GM12864 (cell line): ENCODE results near the gene DOCK3.
A peak's percentile ranks its signal among the peaks of the same experiment; 100 is the strongest.

Experiments
- DNase-seq: peaks from one replicate; pipeline ENCODE4 v3.0.0-alpha.2; 2011; ENCODE audit warnings: low read depth
- H3K4me3 ChIP-seq: 2 replicates; pipeline ENCODE4 v1.5.1; 2011; ENCODE audit warnings: mild to moderate bottlenecking, low read depth, low read length, control low read depth
- CTCF ChIP-seq: IDR thresholded peaks from 2 replicates; pipeline ENCODE4 v1.5.1; 2011; ENCODE audit warnings: low read depth, mild to moderate bottlenecking, moderate library complexity, low read length, control low read depth, inconsistent platforms; ENCODE audit errors: missing control alignments

The DOCK3 gene, protein sequence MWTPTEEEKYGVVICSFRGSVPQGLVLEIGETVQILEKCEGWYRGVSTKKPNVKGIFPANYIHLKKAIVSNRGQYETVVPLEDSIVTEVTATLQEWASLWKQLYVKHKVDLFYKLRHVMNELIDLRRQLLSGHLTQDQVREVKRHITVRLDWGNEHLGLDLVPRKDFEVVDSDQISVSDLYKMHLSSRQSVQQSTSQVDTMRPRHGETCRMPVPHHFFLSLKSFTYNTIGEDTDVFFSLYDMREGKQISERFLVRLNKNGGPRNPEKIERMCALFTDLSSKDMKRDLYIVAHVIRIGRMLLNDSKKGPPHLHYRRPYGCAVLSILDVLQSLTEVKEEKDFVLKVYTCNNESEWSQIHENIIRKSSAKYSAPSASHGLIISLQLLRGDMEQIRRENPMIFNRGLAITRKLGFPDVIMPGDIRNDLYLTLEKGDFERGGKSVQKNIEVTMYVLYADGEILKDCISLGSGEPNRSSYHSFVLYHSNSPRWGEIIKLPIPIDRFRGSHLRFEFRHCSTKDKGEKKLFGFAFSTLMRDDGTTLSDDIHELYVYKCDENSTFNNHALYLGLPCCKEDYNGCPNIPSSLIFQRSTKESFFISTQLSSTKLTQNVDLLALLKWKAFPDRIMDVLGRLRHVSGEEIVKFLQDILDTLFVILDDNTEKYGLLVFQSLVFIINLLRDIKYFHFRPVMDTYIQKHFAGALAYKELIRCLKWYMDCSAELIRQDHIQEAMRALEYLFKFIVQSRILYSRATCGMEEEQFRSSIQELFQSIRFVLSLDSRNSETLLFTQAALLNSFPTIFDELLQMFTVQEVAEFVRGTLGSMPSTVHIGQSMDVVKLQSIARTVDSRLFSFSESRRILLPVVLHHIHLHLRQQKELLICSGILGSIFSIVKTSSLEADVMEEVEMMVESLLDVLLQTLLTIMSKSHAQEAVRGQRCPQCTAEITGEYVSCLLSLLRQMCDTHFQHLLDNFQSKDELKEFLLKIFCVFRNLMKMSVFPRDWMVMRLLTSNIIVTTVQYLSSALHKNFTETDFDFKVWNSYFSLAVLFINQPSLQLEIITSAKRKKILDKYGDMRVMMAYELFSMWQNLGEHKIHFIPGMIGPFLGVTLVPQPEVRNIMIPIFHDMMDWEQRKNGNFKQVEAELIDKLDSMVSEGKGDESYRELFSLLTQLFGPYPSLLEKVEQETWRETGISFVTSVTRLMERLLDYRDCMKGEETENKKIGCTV (N-terminal part only)

DNA sequence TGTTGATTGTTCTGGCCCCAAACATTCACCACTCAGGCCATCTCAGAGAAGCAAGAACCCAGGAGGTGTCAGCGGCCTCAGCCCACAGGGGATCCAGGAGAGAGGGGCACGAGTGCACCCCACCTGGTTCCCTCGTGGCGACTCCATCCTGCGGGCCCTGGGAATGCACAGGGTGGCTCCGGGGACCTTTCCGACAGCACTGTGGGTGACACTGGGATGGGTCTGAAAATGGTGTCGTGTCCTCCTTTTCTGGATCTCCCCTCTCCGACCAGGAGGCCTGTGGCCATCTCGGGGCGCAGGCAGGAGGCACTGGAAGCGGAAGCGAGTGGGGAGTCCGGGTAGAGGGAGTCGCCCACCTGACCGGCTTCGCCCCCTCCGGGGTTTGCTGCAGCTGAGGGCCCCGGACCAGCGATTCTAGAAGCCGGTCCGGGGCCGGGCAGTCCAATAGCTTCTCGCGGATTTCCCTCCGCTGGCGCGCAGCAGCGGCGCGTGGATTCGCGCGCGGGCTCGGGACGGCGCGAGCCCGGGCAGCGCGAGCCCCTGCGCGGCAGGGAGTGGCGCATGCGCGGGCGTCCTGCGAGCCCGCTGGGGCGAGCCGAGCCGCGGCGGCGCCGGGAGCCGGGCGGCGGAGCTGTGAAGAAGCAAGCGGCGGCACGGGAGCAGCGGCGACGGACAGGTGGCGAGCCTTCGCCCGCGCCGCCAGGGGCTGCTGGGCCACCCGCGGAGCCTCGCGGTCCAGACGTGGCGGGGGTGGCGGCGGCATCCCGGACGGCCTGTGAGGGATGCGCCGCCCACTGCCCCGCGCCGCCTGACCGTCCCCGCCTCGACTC is at the start of gene DOCK3:
DOCK3 (plus strand) TSS at position 579 of the 830 bp plus-strand sequence. CDS start 337 bp downstream, outside the sequence.
- DNase-seq: no peak
- H3K4me3 ChIP-seq: peak within 1 kb of the TSS; percentile 32; the same call in 1 of the 2 replicates

DNA sequence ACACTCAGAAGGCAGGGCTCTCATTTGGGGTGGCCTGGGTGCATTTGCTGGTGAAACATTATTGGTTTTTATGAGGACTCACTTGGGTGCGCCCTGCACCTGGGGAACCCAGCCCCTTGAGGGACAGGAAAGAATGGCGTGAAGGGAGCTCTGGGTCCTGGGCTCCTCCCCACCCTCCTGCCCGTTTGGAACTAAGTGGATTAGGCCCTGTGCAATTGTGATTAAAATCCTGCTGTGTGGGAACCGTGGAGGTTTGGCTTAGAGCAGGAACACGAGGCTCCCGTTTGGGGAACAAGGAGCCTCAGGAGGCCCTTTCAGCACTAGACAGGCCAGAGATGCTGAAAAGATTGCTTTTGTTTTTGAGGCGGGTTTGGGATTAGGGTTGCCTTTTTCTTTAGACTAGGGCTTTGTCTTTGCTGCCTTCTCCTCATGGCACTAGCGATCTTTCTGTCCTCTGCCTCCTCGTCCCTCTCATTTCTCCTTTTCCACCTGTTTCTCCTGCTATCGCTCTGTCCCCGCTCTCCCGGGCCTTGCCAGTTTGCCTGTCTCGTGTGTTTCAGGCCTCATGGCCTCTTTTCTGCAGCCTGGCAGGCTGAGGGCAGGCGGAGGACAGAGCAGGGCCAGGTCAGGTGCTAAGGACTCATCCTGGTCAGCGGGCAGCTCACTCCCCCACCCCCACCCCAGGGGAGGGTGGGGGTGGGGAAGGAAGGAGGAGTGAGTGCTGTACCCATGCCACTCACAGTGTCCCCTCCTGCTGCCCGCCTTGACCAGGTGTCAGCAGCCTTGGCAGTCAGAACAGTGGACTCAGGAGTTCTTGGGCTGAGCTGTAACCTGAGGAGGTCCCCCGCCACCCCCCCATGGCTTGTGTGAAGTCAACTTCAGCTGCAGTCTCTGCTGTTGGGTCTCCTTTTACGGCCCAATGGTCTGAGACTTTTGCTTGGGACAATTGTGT is 49.2 kb upstream of the DOCK3 start:
- DNase-seq: no peak
- no peak for TF ChIP-seq CTCF
- no peak overlapping the region for H3K4me3 ChIP-seq

More for the DNA sequence above, at the start of gene DOCK3:
- TF ChIP-seq CTCF: no peak

DNA sequence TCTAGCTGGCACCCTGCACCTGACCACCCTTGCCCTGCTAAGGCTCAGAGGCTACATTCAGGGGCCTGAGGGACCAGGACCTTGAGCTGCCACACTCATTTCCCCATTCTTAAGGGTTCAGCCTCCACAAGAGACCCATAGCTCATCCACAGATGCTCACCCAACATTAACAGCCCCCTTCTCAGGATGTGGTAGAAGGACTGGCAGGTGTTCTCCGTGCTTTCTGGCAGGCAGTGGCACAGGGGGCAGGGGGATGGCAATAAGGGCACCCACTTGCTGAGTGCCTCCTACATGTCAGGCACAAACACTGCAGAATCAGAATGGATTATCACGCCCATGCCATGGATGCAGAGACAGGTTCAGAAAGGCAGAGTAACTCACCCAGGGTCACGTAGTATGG is 48.3 kb upstream of the DOCK3 start:
- no peak overlapping the region for H3K4me3 ChIP-seq

DNA sequence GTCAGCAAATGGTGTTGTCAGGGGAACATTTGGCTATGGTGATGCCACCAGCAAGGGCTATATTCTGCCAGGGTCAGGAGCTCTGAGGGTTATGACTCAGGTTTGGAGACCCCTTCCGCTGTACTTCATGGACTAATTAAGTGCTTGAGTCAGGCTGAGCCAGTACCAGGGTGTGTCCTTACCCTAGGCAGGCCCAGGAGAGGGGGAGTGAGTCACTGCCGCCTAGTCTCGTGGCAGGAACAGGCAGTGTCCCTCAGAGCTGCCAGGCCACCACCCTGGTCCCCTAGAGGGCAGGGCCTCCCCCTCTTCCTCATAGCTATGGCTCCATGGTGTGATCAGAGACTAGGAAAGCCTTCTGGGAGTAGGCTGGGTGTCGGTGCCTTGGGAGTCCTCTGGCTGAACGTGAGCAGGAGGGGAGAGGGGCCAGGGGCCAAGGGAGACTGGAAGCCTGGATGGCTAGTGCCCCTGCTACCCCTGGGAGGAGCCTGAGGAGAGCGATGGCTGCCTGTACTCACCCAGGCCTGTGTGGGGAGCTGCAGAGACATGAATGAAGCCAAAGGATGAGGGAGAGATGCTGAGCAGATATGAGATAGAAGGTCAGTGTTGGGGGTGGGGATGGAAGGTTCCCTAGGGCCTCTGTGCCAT is 47.2 kb upstream of the DOCK3 start:
- no peak overlapping the region for H3K4me3 ChIP-seq
- TF ChIP-seq CTCF: peak; percentile 43
- no peak for DNase-seq

More for the DNA sequence above, 48.3 kb upstream of the DOCK3 start:
- TF ChIP-seq CTCF: no peak
- DNase-seq: no peak

GRCh38 chr3:50628601-50629000 is 46.1 kb upstream of the DOCK3 start:
- no peak for TF ChIP-seq CTCF
- no peak for DNase-seq
- H3K4me3 ChIP-seq: no peak overlapping the region
